Nephron progenitor cell (in vitro differentiated cells): ENCODE data around the gene SPP1.

ENCODE experiments used
- DNase-seq: peaks from one replicate; pipeline ENCODE4 v3.0.0; 2021
- H3K27ac Mint-ChIP-seq: 2 replicates; pipeline ENCODE4 v1.8.0; 2021; ENCODE audit warnings: mild to moderate bottlenecking, moderate library complexity, mixed read lengths
- H3K27me3 Mint-ChIP-seq: 2 replicates; pipeline ENCODE4 v1.8.0; 2021; ENCODE audit warnings: mild to moderate bottlenecking, low read depth, mixed read lengths; ENCODE audit not compliant: poor library complexity
- H3K36me3 Mint-ChIP-seq: 2 replicates; pipeline ENCODE4 v1.8.0; 2021; ENCODE audit warnings: low read depth, mixed read lengths
- H3K4me1 Mint-ChIP-seq: 2 replicates; pipeline ENCODE4 v1.8.0; 2021; ENCODE audit warnings: mixed read lengths
- H3K4me3 Mint-ChIP-seq: 2 replicates; pipeline ENCODE4 v1.8.0; 2021; ENCODE audit warnings: mild to moderate bottlenecking, moderate library complexity, mixed read lengths
- H3K9me3 Mint-ChIP-seq: 2 replicates; pipeline ENCODE4 v1.8.0; 2021; ENCODE audit warnings: mild to moderate bottlenecking, moderate library complexity, mixed read lengths
- TF ChIP-seq, protein P1 (sequence below): fragments of 200-600 bp; sonication (generic); IDR thresholded peaks from 2 replicates; pipeline ENCODE4 v1.5.0; 2021; ENCODE audit warnings: antibody characterized with exemption

SPP1 gene

DNA sequence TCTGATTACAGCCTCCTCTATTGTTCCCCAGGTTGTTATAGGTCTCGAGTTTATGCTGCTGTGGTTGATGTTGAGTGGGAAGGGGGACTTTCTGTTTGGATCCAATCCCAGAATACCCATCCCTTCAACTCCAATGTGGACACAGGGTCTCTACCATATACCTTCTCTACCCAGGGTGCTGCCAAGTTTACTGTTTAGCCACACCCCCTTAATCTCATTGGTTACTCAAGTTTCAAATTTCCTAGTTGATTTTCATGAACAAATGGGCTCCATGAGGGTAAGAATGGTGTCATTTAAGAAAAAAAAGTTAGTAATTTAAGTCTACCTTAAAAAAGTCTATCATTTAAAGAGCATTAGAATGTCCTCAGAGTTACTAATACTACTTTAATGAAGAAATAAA is 3.6 kb upstream of the SPP1 start:
- no peak for DNase-seq
- Mint-ChIP-seq H3K4me1 (peaks cover 18% of the 10 kb centered on the region), H3K4me3 (no peak overlapping the region), H3K9me3 (no peaks in the 10 kb centered on the region), H3K27me3 (peaks cover 4% of the 10 kb centered on the region), H3K36me3 (no peaks in the 10 kb centered on the region), H3K27ac (no peak overlapping the region)
- TF ChIP-seq, protein P1, sequence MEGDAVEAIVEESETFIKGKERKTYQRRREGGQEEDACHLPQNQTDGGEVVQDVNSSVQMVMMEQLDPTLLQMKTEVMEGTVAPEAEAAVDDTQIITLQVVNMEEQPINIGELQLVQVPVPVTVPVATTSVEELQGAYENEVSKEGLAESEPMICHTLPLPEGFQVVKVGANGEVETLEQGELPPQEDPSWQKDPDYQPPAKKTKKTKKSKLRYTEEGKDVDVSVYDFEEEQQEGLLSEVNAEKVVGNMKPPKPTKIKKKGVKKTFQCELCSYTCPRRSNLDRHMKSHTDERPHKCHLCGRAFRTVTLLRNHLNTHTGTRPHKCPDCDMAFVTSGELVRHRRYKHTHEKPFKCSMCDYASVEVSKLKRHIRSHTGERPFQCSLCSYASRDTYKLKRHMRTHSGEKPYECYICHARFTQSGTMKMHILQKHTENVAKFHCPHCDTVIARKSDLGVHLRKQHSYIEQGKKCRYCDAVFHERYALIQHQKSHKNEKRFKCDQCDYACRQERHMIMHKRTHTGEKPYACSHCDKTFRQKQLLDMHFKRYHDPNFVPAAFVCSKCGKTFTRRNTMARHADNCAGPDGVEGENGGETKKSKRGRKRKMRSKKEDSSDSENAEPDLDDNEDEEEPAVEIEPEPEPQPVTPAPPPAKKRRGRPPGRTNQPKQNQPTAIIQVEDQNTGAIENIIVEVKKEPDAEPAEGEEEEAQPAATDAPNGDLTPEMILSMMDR = no peak

GRCh38 chr4:87973283-87974169 is 2.0 kb upstream of the SPP1 start:
- Mint-ChIP-seq H3K36me3 (no peaks in the 10 kb centered on the region), H3K4me1 (peaks cover 18% of the 10 kb centered on the region), H3K27ac (no peak overlapping the region), H3K9me3 (no peaks in the 10 kb centered on the region), H3K4me3 (peak overlapping the region; percentile 22), H3K27me3 (peaks cover 4% of the 10 kb centered on the region)
- TF ChIP-seq, protein P1 = peak; percentile 85
- peak; percentile 62 for DNase-seq

- H3K27me3 Mint-ChIP-seq = peaks cover 4% of the 10 kb centered on the region
- H3K4me3 Mint-ChIP-seq = no peak overlapping the region
- H3K9me3 Mint-ChIP-seq = no peaks in the 10 kb centered on the region
- no peak for DNase-seq
- peaks cover 18% of the 10 kb centered on the region for H3K4me1 Mint-ChIP-seq
- H3K36me3 Mint-ChIP-seq = no peaks in the 10 kb centered on the region
- H3K27ac Mint-ChIP-seq = no peak overlapping the region
- TF ChIP-seq, protein P1 = no peak
These were observed 555 bp upstream of the SPP1 start for GRCh38 chr4:87974856-87975462.

- no peak overlapping the region for H3K27ac Mint-ChIP-seq
- no peaks in the 10 kb centered on the region for H3K36me3 Mint-ChIP-seq
- H3K27me3 Mint-ChIP-seq = peaks cover 4% of the 10 kb centered on the region
- DNase-seq = no peak
- H3K4me3 Mint-ChIP-seq = no peak overlapping the region
- H3K4me1 Mint-ChIP-seq = peaks cover 18% of the 10 kb centered on the region
- TF ChIP-seq, protein P1 = no peak
- H3K9me3 Mint-ChIP-seq = no peaks in the 10 kb centered on the region
These were observed 2.2 kb downstream of the SPP1 start for GRCh38 chr4:87977521-87978278.

GRCh38 chr4:87978681-87979080 is 3.2 kb downstream of the SPP1 start:
- TF ChIP-seq, protein P1 = no peak
- no peak overlapping the region for H3K27ac Mint-ChIP-seq
- H3K36me3 Mint-ChIP-seq = no peaks in the 10 kb centered on the region
- DNase-seq = no peak
- no peak overlapping the region for H3K4me3 Mint-ChIP-seq
- no peaks in the 10 kb centered on the region for H3K27me3 Mint-ChIP-seq
- H3K9me3 Mint-ChIP-seq = no peaks in the 10 kb centered on the region
- peaks cover 10% of the 10 kb centered on the region for H3K4me1 Mint-ChIP-seq
